Activated CD8-positive, alpha-beta memory T cell treated with anti-CD3 and anti-CD28 coated beads for 24 hours (primary cell): ENCODE results near the gene HVCN1.
A peak's percentile ranks its signal among the peaks of the same experiment; 100 is the strongest.

Experiments
- DNase-seq: peaks from one replicate; pipeline ENCODE4 v3.0.0-alpha.2; 2020

HVCN1 gene

DNA sequence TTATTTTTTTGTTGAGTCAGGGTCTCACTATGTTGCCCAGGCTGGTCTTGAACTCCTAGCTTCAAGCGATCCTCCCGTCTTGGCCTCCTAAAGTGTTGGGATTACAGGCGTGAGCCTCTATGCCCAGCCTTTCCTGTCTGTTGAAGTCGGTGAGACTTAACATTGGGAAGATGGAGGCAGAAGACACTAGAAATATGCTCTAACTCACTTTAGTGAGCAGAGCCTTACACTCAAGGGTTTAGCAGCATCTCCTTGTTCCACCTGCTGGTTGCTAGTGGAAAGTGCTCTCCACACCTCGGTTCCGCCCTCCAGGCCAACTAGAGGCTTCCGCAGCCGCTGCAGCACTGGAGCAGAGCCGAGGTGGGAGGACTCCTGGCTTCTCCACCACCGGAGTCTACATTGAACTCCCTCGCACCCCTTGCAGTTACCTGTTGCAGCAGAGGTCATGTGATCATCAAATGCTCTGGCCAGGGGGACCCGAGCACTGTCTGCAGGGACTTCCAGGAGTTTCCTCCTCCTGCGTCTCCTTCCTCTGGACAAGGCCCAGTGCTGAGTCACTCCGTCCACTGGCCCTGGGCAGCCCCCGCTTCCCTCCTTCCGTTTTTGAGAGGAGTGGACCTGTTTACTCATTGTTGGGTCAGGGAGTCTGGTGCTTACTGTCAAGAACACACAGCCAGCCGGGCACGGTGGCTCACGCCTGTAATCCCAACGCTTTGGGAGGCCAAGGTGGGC is 9.4 kb upstream of the HVCN1 start:
- peak; percentile 86 for DNase-seq

DNA sequence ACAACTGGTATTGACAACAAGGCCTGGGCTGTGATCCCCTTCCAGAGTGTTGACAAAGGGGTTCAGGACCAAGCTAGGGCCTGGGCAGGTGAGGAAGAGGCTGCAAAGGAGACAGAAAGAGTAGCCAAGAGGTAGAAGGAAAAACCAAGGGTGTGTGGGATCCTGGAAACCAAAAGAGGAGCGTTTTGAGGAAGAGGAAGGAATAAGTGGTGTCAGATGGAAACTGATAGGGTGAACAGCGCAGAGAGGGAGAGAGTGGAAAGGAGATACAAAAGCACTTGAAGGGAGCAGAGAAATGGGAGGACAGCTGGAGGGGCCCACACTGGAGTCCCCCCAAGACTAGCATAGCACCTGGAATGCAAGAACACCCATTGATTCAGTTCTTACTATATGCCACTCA is 8.3 kb upstream of the HVCN1 start:
- no peak for DNase-seq

DNA sequence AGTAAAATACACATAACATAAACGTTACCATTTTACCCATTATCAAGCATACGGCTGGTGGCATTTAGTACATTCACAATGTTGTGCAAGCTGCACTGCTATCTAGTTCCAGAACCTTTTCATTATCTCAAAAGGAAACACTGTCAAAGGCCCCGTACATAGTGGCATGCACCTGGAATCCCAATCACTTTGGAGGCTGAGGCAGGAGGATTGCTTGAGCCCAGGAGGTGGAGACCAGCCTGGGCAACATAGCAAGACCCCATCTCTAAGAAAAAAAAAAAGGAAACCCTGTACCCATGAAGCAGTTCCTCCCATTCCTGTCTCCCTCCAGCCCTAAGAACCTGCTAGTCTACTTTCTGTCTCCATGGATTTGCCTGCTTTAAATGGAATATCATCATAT is 7.4 kb upstream of the HVCN1 start:
- DNase-seq, result no peak

DNA sequence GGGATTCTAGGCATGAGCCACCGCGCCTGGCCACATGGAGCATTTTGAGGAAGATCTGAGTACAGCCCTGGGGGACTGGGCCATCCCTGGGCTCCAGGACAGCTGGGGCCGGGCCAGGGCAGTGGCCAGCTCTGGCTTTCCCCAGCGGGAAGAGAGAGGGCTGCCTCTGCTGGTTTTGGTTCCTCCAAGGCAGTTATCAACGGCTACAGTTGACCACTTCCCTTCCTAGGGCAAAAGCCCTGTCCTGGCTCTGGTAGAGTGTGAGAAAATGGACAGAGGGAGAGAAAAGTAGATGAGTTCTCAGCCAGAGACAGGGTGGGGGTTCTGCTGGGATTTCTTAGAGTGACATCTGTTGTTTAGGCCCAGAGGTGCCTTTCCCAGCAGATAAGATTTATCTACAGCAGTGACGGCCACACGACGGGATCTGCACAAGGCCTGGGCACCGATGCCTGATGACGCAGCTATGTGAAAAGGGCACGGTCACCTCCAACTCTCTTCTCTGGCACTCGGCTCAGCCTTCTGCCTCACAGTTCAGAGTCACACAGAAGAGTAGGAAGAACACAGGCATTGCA is 5.5 kb upstream of the HVCN1 start:
- no peak for DNase-seq

DNA sequence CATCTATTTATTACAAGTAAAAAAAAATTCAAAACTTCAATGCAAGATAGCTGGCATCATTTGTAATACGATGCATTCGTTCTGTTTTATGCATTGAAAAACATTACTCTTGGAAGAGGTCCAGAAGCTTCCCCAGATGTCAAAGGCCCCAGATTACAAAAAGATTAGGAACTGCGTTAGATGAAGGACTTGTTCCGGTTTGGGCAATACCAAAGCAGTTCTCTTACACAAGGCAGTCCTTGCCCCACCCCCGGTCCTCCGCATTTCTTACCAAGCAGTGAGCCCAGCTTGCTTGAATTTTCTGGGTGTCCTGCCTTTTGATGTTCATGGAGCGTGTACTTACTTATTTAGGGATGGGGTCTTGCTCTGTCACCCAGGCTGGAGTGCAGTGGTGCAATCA is 4.8 kb upstream of the HVCN1 start:
- DNase-seq, result no peak

DNA sequence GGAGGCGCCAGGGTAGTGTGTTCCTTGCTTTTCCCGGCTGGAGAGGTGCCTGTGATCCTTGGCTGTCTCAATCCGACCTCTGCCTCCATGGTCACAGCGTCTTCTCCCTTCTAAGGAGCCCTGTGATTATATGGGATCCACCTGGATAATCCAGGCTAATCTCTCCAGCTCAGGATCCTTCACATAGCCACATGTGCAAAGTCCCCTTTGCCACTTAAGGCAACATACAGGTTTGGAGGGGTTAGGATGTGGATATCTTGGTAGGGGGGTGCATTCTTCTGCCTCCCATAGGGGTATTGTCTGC is 1.2 kb upstream of the HVCN1 start:
- no peak for DNase-seq

GRCh38 chr12:110689281-110690126 is 589 bp upstream of the HVCN1 start:
- DNase-seq, result peak; percentile 84

- no peak for DNase-seq
Observed at GRCh38 chr12:110687396-110688169, 1.3 kb downstream of the HVCN1 start.

GRCh38 chr12:110686294-110686903 is 2.5 kb downstream of the HVCN1 start:
- DNase-seq, result no peak

DNA sequence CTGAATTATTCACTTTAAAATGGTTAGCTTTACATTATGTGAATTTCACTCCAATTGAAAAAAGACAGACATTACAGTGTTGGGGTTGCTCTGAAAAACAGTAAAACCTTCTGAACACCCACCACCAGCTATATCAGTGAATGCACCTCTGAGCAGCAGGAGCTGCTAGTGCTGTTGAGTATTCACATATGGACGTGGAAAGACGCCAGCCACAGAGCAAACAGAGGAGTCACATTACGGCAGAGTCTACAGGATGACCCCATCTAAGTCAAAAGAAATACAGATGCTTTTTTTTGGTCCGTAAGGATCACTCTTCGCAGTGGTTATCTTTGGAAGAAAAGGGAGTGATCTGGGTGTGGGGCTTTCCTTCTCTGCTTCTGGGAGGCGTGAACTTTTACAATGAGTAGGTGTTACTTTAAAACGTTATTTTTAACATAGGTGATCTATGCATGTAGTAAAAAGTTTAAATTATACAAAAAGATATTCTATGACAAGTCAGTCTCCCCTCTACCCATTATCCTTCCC is 4.5 kb downstream of the HVCN1 start:
- no peak for DNase-seq

DNA sequence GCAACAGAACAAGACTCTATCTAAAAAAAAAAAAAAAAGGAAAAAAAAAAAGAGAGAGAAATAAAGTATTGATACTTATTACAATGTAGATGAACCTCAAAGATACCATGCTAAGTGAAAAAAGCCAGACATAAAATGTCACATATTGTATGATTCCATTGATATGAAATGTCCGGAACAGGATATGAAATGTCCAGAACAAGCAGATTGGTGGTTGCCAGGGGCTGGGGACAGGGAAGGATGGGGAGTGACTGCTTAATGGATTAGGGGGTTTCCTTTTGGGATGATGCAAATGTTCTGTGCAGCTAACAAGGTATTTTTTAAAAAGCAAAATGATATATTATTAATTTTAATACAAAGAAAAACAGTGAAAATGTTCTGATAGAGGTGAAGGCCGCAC is 5.0 kb downstream of the HVCN1 start:
- DNase-seq, result no peak

DNA sequence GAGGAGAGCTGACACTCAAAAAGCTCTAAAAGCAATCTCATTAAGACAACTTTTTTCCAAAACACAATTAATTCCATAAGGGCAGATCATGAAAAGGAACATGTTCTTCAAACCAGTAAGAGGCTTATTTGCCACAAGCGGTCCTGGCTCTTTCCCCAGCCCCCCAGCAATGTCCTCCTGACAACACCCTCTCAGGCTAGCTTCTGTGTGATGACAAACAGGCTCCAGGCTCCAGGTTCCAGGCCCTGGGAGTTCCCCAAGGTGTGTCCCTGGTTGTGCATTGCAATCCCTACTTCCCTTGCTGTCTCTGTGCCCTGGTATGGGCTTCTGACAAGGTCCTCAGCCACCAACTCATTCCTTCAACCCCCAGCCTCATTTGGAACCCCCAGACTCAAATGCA is 8.9 kb downstream of the HVCN1 start:
- DNase-seq, result no peak

DNA sequence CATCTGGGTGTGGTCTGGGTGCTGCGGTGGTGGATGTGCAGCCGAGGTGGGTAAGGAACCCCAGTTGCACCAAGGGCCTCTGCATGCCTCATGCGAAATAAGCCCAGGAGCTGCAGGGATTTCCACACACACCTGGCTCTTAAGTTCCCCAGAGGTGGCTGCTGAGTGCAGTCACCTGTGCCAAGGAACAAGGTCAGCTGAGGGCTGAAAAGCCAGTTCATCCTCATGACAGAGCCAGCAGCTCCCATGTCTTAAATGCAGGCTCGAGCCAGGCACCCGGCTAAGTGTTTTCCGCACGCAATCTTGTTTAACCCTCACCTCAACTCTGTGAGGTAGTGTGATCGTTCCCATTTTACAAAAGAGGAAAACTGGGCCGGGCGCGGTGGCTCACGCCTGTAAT is 9.7 kb downstream of the HVCN1 start:
- DNase-seq, result no peak

- DNase-seq, result no peak
Observed at GRCh38 chr12:110677982-110678381, 10.9 kb downstream of the HVCN1 start.

GRCh38 chr12:110677206-110677911 is 11.6 kb downstream of the HVCN1 start:
- DNase-seq, result no peak

DNA sequence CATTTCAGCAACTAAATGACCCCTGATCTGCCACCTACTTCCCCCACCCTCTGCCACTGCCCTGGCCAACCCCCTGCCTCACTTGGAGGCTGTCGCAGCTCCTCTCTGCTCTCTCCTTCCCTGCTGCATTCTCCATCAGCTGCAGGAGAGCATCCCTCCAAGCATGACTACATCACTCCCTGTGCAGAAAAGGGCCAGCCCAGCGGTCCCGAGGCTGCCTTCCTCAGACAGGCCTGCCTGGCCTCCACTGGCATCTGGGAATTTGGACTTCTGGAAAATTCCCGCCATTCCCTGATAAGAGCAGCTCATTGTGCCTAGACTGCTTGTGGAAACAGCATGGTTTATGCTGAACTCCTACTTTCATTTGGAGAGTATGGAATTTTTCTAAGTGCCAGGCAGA is 12.7 kb downstream of the HVCN1 start:
- DNase-seq, result no peak

- DNase-seq, result peak; percentile 69
Observed at GRCh38 chr12:110670161-110670701, 18.7 kb downstream of the HVCN1 start.

DNA sequence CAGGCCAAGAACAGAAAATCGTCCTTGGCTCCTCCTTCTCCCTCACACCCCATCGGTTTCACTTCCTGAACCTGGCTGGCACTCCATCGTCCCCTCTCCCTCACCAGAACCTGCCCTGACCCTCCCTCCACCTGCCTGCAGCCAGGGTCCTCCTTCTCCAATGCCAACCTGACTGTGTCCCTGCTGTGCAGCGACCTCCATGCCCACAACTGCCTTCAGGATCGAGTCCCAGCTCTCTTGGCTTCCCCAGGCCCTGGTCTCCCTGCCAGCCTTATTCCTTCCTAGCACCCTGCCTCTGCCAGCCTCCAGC is 19.8 kb downstream of the HVCN1 start:
- DNase-seq, result no peak

DNA sequence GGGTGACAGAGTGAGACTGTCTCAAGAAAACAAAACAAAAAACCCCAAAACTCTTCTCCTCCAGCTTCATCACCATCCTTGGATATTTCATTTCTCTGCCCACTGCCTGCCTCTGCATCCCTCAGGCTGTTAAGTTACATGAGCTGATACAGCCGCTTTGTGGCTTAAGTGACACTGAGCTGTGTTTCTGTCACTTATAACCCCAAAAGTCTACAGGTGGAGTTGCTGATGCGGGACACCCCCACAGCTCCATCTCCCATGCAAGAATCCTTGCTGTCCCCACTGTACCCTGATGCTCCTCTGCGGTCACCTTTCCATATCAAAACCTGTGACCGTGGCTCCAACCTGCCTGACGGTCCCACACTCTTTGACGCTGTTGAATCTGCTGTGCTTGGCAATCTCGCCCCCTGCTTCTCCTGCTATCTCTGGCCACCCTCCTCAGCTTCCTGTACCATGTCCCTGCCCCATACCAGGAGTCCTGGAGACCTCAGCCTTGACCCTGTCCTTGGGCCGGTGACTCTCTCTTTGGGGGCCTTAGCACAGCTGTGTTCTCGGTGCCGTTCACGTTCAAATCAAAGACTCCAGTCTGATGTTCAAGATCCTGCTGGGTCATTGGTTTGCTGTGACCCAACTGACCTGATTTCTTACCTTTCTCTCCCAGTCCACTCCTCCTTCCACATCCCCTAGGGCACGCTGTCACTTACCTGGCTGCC is 20.3 kb downstream of the HVCN1 start:
- DNase-seq, result no peak

GRCh38 chr12:110667671-110668070 is 21.2 kb downstream of the HVCN1 start:
- DNase-seq, result no peak

- DNase-seq, result no peak
Observed at GRCh38 chr12:110666892-110667291, 22.0 kb downstream of the HVCN1 start.
